HepG2 (cell line): ENCODE measurements around the gene LSM12. TPM values are rescaled to one million over a fixed set of nuclear protein-coding genes. Genes with fewer than 3 reads are reported as not detected.

Experiments used
- ATF6 ChIP-seq: sonication (generic); formaldehyde crosslinking; conservative IDR thresholded peaks from 2 replicates; pipeline ENCODE4 v1.4.0; 2020; ENCODE audit warnings: missing genetic modification reagents
- CC2D1A ChIP-seq: sonication (generic); formaldehyde crosslinking; IDR thresholded peaks from 2 replicates; pipeline ENCODE4 v1.8.1; 2023; ENCODE audit warnings: mild to moderate bottlenecking, missing genetic modification reagents
- CREB1 ChIP-seq, 2 experiments: fragments of 450-650 bp in 1 of 2; IDR thresholded peaks; 2 replicates each; pipeline ENCODE4 v1.6.1; 2016 to 2017; ENCODE audit warnings: control low read depth in 1 of 2, mild to moderate bottlenecking in 1 of 2, missing compliant biosample characterization in 1 of 2, missing genetic modification characterization in 1 of 2
- JUND ChIP-seq: sonication (generic); formaldehyde crosslinking; IDR thresholded peaks from 2 replicates; pipeline ENCODE4 v1.8.0; 2022; ENCODE audit warnings: mild to moderate bottlenecking, missing genetic modification reagents
- LCORL ChIP-seq, 2 experiments: fragments of 450-650 bp in 1 of 2; sonication (generic) in 1 of 2; formaldehyde crosslinking in 1 of 2; IDR thresholded peaks; 2 replicates each; pipeline versions ENCODE4 v1.5.0 to v1.6.1; 2017 to 2020; ENCODE audit warnings: antibody characterized with exemption in 1 of 2, missing genetic modification reagents in 1 of 2
- MTA3 ChIP-seq: sonication (generic); formaldehyde crosslinking; IDR thresholded peaks from 2 replicates; pipeline ENCODE4 v1.4.0; 2020; ENCODE audit warnings: missing genetic modification reagents
- MXD1 ChIP-seq: sonication (generic); formaldehyde crosslinking; IDR thresholded peaks from 2 replicates; pipeline ENCODE4 v1.4.0; 2020; ENCODE audit warnings: mild to moderate bottlenecking, missing genetic modification reagents
- NFATC3 ChIP-seq: sonication (generic); formaldehyde crosslinking; IDR thresholded peaks from 2 replicates; pipeline ENCODE4 v1.5.1; 2020; ENCODE audit warnings: mild to moderate bottlenecking, missing genetic modification reagents
- NFE2L1 ChIP-seq: sonication (generic); formaldehyde crosslinking; IDR thresholded peaks from 2 replicates; pipeline ENCODE4 v1.4.0; 2020; ENCODE audit warnings: missing genetic modification reagents, mild to moderate bottlenecking, borderline replicate concordance
- PRDM10 ChIP-seq: sonication (generic); formaldehyde crosslinking; IDR thresholded peaks from 2 replicates; pipeline ENCODE4 v1.4.0; 2020; ENCODE audit warnings: low read depth, missing genetic modification reagents
- SRSF4 ChIP-seq: fragments of 200-400 bp; formaldehyde crosslinking; IDR thresholded peaks from one replicate; pipeline ENCODE4 v1.6.1; 2018; ENCODE audit warnings: mild to moderate bottlenecking, low read depth, low read length, moderate library complexity; ENCODE audit not compliant: poor library complexity, severe bottlenecking
- STAT6 ChIP-seq: sonication (generic); formaldehyde crosslinking; IDR thresholded peaks from 2 replicates; pipeline ENCODE4 v1.4.0; 2020; ENCODE audit warnings: missing genetic modification reagents, mild to moderate bottlenecking, borderline replicate concordance
- ZBTB43 ChIP-seq: sonication (generic); formaldehyde crosslinking; conservative IDR thresholded peaks from 2 replicates; pipeline ENCODE4 v1.4.0; 2020; ENCODE audit warnings: missing genetic modification reagents
- ZNF138 ChIP-seq: sonication (generic); formaldehyde crosslinking; IDR thresholded peaks from 2 replicates; pipeline ENCODE4 v1.5.0; 2020; ENCODE audit warnings: mild to moderate bottlenecking, low read depth, missing genetic modification reagents
- ZNF260 ChIP-seq: sonication (generic); formaldehyde crosslinking; IDR thresholded peaks from 2 replicates; pipeline ENCODE4 v1.4.0; 2020; ENCODE audit warnings: missing genetic modification reagents, low read depth, mild to moderate bottlenecking, borderline replicate concordance
- ZNF644 ChIP-seq: IDR thresholded peaks from 2 replicates; pipeline ENCODE4 v1.6.1; 2016; ENCODE audit warnings: low read depth
- ZNF652 ChIP-seq: IDR thresholded peaks from 2 replicates; pipeline ENCODE4 v1.6.1; 2016; ENCODE audit warnings: low read depth, borderline replicate concordance
- ZNF891 ChIP-seq: sonication (generic); formaldehyde crosslinking; IDR thresholded peaks from 2 replicates; pipeline ENCODE4 v1.5.0; 2020; ENCODE audit warnings: mild to moderate bottlenecking, missing genetic modification reagents
- polyA plus RNA-seq, 8 experiments: library from polyadenylated mRNA; depleted of rRNA in 3 of 8; stranded (reverse) in 7 of 8; unstranded in 1 of 8; fragments of >200 nt; fragmentation: Illumina TruSeq in 4 of 8; extraction: Trizol in 4 of 8; gene quantifications; 2 replicates each; pipeline versions ENCODE4 v1.2.1 to v1.2.3, GENCODE V29; 2011 to 2016; ENCODE audit warnings: low read depth in 4 of 8, missing spikeins in 1 of 8, mixed read lengths in 1 of 8; ENCODE audit not compliant: insufficient read depth in 1 of 8
- total RNA-seq, 5 experiments: library from RNA; depleted of rRNA; stranded (reverse); fragments of >200 nt; fragmentation: Illumina TruSeq; extraction: Trizol; gene quantifications; 2 replicates each; pipeline ENCODE4 v1.2.3, GENCODE V29; 2016; ENCODE audit warnings: low read depth in 1 of 5

The LSM12 gene
- total and polyA plus RNA-seq, 2 of the 13 experiments (the other 11 are each of a cell fraction or from before 2014, with no cell fraction given): 52.8 to 55.7 TPM

- TF ChIP-seq ZNF260: no peak
- peak; percentile 21; the same call in 1 of the 2 replicates for TF ChIP-seq CREB1 (IDR thresholded peaks at IDR 0.05)
- no peak for TF ChIP-seq CREB1 (CRISPR knock-in tag; IDR thresholded peaks at IDR 0.05)
- no peak for TF ChIP-seq NFATC3 (CRISPR knock-in tag)
- no peak for TF ChIP-seq LCORL (IDR thresholded peaks at IDR 0.05)
- TF ChIP-seq LCORL (CRISPR knock-in tag; IDR thresholded peaks at IDR 0.05): peak; percentile 81
- TF ChIP-seq ZNF138: no peak
- no peak for TF ChIP-seq STAT6 (CRISPR knock-in tag)
- TF ChIP-seq NFE2L1 (CRISPR knock-in tag): no peak
- no peak for TF ChIP-seq CC2D1A (CRISPR knock-in tag)
- no peak for TF ChIP-seq ZNF891 (CRISPR knock-in tag)
- no peak for TF ChIP-seq PRDM10
- TF ChIP-seq SRSF4: no peak
- peak; percentile 67; the same call in 1 of the 2 replicates for TF ChIP-seq ZBTB43 (CRISPR knock-in tag)
- no peak; the same call in 1 of the 2 replicates for TF ChIP-seq ZNF652 (CRISPR knock-in tag)
- no peak for TF ChIP-seq ATF6 (CRISPR knock-in tag)
- 0 out of 2 replicates have a peak, but pooled peaks have one; percentile 35 for TF ChIP-seq ZNF644 (CRISPR knock-in tag)
- peak; percentile 31; the same call in 1 of the 2 replicates for TF ChIP-seq MXD1
- peak; percentile 58; the same call in 1 of the 2 replicates for TF ChIP-seq JUND
- no peak for TF ChIP-seq MTA3 (CRISPR knock-in tag)
Observed at GRCh38 chr17:44002141-44002848, 64.2 kb downstream of the LSM12 start (continued).
